Measurements from ENCODE around the gene CDHR5.

Gene CDHR5

GRCh38 chr11:621838-622237, 2.9 kb downstream of the CDHR5 start:
- TF ChIP-seq, protein P1, sequence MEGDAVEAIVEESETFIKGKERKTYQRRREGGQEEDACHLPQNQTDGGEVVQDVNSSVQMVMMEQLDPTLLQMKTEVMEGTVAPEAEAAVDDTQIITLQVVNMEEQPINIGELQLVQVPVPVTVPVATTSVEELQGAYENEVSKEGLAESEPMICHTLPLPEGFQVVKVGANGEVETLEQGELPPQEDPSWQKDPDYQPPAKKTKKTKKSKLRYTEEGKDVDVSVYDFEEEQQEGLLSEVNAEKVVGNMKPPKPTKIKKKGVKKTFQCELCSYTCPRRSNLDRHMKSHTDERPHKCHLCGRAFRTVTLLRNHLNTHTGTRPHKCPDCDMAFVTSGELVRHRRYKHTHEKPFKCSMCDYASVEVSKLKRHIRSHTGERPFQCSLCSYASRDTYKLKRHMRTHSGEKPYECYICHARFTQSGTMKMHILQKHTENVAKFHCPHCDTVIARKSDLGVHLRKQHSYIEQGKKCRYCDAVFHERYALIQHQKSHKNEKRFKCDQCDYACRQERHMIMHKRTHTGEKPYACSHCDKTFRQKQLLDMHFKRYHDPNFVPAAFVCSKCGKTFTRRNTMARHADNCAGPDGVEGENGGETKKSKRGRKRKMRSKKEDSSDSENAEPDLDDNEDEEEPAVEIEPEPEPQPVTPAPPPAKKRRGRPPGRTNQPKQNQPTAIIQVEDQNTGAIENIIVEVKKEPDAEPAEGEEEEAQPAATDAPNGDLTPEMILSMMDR (IDR thresholded peaks at IDR 0.05; ENCODE audit: low read depth, low read length), result no peak
- Histone ChIP-seq H3K36me3 (no peaks in the 10 kb centered on the region; the same call in 1 of the 2 replicates), H3K4me3 (ENCODE audit: low read depth, low read length) (no peak overlapping the region), H3K27ac (no peak overlapping the region), H3K9me3 (ENCODE audit: severe bottlenecking) (no peaks in the 10 kb centered on the region), H3K27me3 (ENCODE audit: insufficient read depth, low read depth, severe bottlenecking) (no peaks in the 10 kb centered on the region)
- no peak for DNase-seq

DNA sequence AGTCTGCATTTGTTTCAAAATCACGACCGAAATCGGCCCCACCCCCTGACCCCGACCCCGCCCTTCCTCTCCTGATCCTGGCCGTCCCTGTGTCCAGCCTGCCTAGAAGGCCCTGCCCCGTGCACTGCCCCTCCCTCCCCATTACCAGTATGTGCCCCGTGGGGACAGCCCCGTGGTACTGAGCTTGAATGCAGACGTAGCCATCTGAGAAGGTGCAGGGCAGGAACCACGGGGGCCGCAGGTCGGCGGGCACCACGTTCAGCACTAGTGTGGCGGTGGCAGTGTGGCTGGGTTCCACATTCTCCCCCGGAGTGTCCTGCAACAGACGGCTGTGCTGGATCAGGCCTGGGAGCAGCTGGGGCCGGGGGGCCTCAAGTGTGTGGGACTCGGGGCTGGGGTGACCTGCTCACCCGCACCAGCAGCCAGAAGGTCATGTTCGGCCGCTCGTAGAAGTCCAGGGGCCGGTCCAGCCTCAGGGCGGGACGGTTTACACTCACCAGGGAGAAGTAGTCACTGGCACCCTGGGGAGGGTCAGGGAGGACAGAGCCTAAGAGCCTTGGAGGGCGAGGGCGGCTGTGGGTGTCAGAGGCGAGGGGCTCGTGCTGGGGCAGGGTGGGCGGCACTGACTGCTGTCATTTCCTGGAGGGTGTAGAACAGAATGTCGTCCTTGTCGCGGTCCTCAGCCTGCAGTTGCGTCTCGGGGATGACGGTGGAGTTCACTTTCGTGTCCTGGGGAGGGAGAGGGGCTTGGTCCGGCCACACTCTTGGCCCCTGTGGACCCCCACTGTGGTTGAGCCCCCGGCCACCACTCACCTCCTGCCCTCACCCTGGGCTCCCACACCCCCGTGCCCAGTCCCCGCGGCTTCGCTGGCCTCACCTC, 3.6 kb downstream of the CDHR5 start:
- Histone ChIP-seq H3K27ac (no peak overlapping the region), H3K27me3 (ENCODE audit: insufficient read depth, low read depth, severe bottlenecking) (no peaks in the 10 kb centered on the region), H3K36me3 (no peaks in the 10 kb centered on the region; the same call in 1 of the 2 replicates), H3K9me3 (ENCODE audit: severe bottlenecking) (no peaks in the 10 kb centered on the region), H3K4me3 (ENCODE audit: low read depth, low read length) (no peak overlapping the region)
- TF ChIP-seq, protein P1 (IDR thresholded peaks at IDR 0.05; ENCODE audit: low read depth, low read length), result no peak
- DNase-seq, result no peak

GRCh38 chr11:620201-620600, 4.6 kb downstream of the CDHR5 start:
- H3K27ac ChIP-seq, result no peak overlapping the region
- TF ChIP-seq, protein P1 (IDR thresholded peaks at IDR 0.05; ENCODE audit: low read depth, low read length), result no peak
- DNase-seq, result no peak

DNA sequence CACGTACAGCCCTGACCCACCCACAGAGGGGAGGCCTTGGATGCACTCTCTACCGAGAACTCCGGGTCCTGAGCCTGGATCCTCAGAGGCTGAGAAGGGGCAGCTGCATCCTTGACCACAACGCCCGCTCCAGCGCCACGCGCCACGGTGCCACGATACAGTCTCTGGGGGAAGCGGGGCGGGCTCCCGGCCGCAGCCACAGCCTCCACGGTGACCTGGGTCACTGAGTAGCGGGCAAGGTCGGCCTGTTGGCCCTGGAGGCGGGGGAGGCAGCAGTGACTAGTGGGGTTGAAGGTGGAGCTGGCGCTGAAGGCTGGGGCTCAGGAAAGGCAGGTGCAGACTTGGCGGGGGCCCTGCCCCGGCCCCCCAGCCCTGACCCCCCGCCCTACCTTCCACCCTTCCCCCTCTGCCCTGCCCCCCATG, 5.1 kb downstream of the CDHR5 start:
- no peak overlapping the region for H3K4me3 ChIP-seq (ENCODE audit: low read depth, low read length)
- H3K27ac ChIP-seq, result no peak overlapping the region
- H3K36me3 ChIP-seq, result peaks cover 7% of the 10 kb centered on the region
- H3K9me3 ChIP-seq (ENCODE audit: severe bottlenecking), result no peaks in the 10 kb centered on the region
- TF ChIP-seq, protein P1 (IDR thresholded peaks at IDR 0.05; ENCODE audit: low read depth, low read length), result no peak
- no peaks in the 10 kb centered on the region for H3K27me3 ChIP-seq (ENCODE audit: insufficient read depth, low read depth, severe bottlenecking)
- no peak for DNase-seq

More at GRCh38 chr11:620201-620600, 4.6 kb downstream of the CDHR5 start:
- no peaks in the 10 kb centered on the region for H3K9me3 ChIP-seq (ENCODE audit: severe bottlenecking)
- H3K36me3 ChIP-seq, result peaks cover 5% of the 10 kb centered on the region
- H3K4me3 ChIP-seq (ENCODE audit: low read depth, low read length), result no peak overlapping the region
- H3K27me3 ChIP-seq (ENCODE audit: insufficient read depth, low read depth, severe bottlenecking), result no peaks in the 10 kb centered on the region

GRCh38 chr11:618856-619627, 5.7 kb downstream of the CDHR5 start:
- H3K27ac ChIP-seq, result no peak overlapping the region
- H3K4me3 ChIP-seq (ENCODE audit: low read depth, low read length), result no peak overlapping the region
- H3K9me3 ChIP-seq (ENCODE audit: severe bottlenecking), result no peaks in the 10 kb centered on the region
- DNase-seq, result no peak
- H3K36me3 ChIP-seq, result peaks cover 10% of the 10 kb centered on the region
- TF ChIP-seq, protein P1 (IDR thresholded peaks at IDR 0.05; ENCODE audit: low read depth, low read length), result no peak
- H3K27me3 ChIP-seq (ENCODE audit: insufficient read depth, low read depth, severe bottlenecking), result no peaks in the 10 kb centered on the region

Measured in WERI-Rb-1 (cell line).